GM15510 (cell line): ENCODE results near the gene SRSF4.

Experiments used
- POLR2A ChIP-seq: IDR thresholded peaks from 3 replicates; pipeline ENCODE4 v1.6.1; 2011; ENCODE audit warnings: borderline replicate concordance; ENCODE audit not compliant: insufficient read length; ENCODE audit errors: extremely low read depth

The SRSF4 gene

DNA sequence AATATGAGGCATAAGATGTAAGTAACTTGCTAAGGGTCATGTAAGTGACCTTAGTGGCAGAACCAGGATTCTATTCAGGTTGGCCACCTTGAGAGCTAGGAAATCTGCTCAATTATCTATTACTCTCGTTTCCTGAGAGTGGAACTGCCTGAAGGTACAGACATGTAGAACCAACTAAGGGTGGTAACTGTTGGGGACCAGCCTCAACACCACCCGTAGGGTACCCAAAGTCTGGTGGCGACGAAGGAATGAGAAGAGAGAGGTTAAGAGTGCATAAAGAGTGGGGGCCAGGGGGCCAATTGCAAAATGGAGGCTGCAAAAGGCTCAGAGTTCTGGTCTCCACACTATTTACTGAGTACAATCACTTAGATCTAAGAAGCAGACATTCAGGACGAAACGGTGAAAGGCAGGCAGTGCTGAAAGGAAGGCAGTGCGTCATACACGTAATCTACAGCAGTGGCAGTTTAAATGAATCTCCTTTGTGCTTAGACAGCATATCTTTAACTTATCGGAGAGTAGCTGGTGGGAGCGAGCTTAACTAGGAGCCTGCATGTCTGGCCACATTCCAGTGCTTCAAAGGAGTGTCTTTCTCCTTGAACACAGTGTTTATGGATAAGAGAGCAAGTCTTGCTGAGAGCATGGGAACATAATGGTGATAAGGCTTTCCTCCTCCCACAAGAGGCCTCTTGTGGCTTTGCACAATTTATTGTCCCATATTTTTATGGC, 25.0 kb downstream of the SRSF4 start:
- TF ChIP-seq POLR2A, result no peak

DNA sequence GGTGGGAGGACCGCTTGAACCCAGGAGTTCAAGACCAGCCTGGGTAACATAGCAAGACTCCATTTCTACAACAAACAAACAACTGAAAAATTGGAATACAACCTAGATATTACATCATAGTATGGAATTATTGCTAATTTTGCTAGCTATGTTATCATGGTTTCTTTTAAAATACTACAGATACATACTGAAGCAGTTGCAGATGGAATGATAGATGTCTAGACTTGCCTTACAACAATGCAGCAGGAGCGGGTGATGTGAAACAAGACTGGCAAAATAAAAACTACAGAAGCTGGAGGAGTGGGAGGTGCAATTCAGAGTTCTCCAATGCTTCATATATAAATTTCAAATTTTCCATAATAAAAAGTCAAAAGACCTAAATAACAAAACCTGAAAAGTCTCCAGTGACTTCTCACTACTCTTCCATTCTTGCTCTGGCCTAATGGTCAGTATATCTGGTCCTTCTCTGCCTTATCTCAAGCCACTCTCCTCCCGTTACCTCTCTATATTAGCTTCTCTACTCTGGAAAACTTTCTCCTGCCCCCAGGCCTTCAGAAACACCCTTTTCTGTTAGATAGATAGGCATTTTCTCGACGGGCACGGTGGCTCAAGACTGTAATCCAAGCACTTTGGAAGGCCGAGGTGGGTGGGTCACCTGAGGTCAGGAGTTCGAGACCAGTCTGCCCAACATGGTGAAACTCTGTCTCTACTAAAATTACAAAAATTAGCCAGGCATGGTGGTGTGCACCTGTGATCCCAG, 29.5 kb downstream of the SRSF4 start:
- TF ChIP-seq POLR2A, result no peak

DNA sequence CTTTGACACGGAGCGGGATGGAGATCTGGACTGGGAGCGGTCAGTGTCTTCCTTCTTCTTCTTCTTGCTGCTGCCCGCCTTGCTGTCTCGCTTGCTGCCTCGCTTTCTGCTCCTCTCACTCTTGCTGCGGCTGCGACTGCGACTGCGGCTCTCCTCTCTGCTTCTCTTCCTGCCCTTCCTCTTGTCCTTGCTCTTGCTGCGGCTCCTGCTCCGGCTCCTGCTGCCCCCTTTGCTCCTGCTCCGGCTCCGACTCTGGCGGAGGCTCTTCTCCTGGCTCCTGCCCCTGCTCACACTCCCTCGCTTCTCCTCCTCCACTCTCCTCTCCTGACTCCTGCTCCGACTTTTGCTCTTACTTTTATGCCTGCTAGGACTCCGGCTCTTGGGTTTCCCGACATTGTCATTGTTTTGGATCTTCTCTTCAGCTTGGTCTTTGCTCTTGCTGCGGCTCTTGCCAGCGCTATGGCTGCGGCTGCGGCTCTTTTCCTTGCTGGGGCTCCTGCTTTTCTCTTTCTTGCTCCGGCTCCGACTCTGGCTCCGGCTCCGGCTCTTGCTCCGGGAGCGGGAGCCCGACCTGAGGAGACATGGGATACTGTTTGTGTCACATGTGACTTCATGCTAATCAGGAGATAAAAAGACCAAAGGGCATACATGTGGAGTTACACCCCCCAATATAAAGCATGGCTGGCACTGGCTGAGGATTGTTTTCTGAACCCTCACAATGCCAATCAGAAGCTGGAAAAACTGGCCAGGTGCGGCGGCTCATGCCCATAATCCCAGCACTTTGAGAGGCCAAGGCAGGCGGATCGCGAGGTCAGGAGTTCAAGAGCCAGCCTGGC, 32.8 kb downstream of the SRSF4 start:
- no peak for TF ChIP-seq POLR2A

DNA sequence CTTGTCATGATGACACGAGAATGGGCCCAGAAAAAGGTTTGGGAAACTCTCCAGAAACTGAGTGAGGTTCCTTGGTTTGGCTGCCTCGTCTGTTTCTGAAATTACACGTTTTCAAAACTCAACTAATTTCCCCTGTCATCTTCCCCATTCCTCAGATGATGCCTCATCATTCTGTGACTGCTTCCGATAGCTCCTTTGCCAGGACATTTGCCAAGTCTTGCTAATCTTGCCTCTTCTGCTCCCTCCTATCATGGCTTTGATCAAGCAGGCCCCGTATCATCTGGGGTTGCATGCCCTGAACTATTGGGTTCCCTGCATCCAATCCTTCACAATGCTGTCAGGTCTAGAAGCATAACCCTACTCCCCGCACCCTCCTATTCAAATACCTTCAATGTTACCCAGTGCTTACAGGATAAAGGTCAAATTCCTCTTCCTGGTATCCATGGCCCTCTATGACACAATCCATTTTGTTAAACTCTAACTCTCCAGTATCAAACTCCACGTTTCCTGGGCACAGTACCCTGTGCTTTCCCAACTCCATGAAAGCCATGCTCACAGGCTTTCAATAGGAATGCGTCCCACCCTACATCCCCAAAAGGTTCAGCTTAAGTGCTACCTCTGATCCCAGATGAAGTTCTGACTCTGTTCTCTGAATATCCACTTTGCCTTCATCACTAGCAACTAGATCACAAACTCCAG, 35.8 kb downstream of the SRSF4 start:
- TF ChIP-seq POLR2A, result no peak

DNA sequence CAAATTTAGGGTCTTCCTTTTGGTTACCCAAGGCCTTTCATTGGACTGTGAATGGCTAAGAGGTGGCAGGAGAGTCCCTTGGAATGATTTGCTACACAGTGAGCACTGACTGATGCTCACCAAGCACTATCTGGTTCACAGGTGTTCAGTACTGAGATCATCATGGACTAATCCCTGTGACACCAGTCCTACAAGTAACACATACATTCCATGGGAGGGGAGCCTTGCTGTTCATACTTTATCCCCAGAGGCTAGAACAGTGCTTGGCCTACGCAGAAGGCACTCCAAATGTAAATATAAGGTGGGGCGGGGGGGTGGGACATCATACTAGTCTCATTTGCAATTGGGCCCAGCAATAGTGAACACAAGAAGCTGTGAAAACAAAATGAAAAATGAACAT, 37.5 kb downstream of the SRSF4 start:
- no peak for TF ChIP-seq POLR2A

DNA sequence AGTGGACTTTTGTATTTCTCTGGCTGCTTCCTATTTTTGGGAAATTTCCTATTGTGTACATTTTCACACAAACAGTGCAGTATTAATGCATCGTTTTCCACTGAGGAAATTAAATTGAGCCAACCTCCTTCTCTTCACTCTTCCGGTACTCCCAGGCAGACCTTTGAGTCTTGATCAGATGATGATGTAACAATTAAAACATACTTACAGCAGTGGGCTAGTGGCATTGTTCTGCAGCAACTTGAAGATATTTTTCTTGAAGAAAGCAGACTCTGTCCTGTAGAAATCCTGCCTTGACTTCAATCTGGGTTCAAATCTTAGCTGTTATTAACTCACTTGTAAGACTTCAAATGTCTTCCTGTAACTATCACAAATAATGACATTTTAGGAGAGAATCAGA, 39.0 kb downstream of the SRSF4 start:
- no peak for TF ChIP-seq POLR2A

DNA sequence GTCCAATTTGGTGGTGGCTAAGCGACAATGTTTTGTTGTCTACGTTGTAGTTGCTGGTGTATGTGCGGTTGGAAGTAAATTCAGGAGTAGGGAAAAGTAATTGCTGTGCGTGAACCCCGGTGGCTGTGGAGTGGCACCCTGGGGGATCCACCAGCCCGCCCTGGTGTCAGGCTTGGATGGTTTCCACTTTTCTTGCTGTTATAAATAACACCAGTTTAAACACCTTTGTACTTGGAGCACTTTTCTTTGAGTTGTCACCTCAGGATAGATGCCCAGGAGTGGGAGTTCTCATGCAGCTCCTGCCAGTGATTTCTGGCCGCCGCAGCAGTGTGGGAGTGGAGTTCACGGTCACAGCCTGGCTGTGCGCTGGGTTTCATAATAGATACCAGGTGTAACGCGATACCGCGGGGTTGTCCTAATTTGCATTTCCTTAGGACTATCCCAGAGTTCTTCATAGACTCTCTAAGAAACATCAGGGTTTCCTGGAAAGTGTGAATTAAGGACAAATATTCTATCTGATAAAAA, 45.2 kb downstream of the SRSF4 start:
- no peak for TF ChIP-seq POLR2A

DNA sequence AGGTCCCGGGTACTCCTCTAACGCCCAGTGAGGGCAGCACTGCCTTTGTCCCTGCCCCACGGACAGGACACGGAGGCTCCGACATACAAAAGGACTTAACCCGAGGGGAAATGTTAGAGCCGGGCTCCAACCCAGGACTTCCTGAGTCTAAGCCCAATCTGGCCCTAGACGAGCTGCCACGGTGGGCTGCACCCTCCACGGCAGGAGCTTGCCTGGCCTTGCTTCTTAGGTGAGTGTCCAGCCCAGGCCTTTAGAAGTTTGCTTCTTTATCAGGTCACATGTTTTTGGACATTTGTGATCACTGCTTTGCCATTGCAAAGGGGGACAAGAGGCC, 47.0 kb downstream of the SRSF4 start:
- no peak for TF ChIP-seq POLR2A

DNA sequence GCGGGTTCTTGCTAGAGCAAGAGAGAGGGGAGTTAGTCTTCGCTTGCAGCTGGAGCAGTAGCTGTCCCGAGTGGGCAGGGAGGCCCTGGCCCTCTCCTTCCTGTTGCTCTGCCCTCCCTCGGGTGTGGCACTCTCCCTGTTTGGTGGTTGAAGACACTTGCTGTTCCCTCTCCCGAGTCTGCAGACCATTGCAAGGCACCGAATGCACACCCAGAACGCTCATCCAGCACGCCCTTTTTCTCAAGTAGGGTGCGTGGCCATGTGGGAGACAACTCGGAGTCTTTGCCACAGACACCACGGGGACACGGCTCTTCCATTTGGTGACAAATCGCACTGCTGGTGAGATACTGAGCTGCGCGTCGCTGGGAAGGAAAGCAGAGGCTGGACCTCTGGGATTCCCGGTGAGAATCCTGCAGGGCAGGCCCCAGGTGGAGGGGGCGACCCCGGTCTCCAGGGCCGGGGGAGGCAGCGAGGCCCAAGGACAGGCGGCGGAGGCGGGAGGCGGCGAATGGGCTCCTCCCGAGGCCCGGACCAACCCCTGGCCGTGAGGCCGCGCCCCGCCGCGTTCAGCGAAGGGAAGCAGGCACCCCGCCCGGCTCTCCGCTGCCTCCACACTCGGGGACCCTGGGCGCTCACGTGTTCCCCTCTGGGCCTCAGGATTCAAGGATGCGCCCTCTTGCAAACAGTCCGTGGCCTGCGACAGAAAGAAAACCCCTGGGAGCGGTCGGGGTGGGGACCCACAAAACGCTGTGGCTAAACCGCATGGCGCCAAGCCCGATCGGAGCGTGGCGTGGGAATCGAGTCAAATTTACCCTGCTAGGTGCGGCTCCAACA, 47.6 kb downstream of the SRSF4 start:
- TF ChIP-seq POLR2A, result no peak

DNA sequence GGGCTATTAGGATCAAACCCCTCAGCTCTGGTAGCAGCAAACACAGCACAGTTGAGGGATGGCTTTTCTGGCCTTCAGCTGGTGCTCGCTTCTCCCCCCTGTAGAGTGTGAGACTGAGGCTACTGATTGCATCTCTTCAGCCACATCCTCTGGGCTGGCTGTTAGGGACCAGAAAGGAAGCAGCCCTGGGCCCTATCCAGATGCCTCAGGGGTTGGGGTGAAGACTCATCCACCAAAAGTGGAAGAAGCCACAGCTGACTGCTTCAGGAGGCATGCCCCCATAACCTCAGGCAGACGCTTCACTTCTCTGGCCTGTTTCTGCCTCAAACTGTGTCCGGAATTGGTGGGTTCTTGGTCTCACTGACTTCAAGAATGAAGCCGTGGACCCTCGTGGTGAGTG, 51.8 kb downstream of the SRSF4 start:
- no peak for TF ChIP-seq POLR2A

DNA sequence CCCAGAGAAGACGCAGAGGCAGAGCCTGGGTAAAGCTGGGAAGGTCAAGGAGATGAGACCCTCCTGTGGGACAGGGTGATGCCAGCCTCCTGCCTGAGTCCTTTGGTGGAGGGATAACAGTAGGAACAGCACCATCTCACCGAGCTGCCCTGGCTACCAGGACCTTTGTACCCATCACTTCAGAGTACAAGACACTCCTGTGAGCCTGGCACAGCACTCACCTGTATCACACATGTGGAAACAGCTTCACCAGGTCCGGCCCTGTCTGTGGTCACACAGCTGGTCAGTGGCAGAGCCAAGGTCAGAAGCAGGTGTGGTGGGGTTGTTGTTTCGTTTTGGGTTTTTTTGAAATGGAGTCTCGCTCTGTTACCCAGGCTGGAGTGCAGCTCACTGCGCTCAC, 53.0 kb downstream of the SRSF4 start:
- TF ChIP-seq POLR2A, result no peak

DNA sequence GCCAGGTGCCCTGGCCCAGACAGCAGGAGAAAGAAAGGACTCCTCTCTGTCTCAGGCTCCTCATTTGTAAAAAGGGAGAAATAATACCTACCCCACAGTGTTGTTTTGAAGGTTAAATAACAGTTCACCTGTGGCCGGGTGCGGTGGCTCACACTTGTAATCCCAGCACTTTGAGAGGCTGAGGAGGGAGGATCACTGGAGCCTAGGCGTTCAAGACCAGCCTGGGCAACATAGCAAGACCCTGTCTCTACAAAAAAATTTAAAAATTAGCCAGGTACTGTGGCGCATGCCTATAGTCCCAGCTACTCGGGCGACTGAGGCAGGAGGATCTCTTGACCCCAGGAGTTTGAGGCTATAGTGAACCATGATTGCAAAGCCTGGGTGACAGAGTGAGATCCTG, 55.5 kb downstream of the SRSF4 start:
- TF ChIP-seq POLR2A, result no peak

DNA sequence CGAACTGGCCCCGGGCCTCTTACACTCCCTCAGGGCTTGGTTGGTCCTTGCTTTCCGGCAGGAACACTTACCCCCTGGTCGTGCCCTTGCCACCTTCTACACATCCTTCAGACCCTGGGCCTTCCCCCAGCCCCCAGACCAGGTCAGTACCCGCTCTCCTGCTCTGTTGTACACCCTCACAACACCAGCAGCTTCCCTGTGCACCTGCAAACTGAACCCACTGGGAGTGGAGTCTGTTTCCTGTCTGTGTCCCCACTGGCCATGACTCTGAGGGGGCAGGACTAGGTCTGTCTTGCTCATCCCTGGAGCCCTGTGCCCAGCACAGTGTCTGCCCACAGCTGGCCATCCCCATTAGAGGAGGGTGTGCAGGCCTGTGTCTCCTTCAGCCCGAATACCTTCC, 55.9 kb downstream of the SRSF4 start:
- TF ChIP-seq POLR2A, result no peak

DNA sequence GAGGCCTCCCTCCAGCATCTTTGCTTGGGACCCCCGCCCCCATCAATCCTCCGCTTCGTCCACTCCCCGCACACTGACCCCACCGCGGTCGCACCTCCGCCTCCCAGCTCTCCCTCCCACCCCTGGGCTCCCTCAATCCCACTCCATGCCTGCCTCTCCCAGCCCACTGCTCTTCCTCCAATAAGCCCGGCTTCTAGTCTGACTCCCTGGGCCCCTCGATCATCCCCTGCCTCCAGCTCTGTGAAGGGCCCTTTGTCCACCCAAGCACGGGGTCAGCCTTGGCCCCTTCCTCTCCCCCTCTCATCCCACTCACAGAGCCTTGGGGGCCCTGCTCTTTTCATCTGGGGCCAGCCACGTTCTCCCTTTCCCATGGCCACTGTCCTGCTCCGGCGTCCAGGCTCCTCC, 56.5 kb downstream of the SRSF4 start:
- TF ChIP-seq POLR2A, result no peak
